Osteoblast (primary cell): ENCODE measurements around the gene SNX8. TPM values are rescaled to one million over a fixed set of nuclear protein-coding genes. Genes with fewer than 3 reads are reported as not detected.

Experiments used
- DNase-seq: peaks from one replicate; pipeline ENCODE4 v3.0.0; 2011; ENCODE audit warnings: low spot score, mixed read lengths; ENCODE audit not compliant: insufficient read length; ENCODE audit errors: missing footprints
- H2AFZ ChIP-seq: 2 replicates; pipeline ENCODE4 v1.6.0; 2011; ENCODE audit warnings: mild to moderate bottlenecking, low read length
- H3K27ac ChIP-seq: 2 replicates; pipeline ENCODE4 v1.5.1; 2011; ENCODE audit warnings: mild to moderate bottlenecking, low read depth, low read length, moderate library complexity
- H3K27me3 ChIP-seq: 2 replicates; pipeline ENCODE4 v1.6.0; 2012; ENCODE audit warnings: mild to moderate bottlenecking, control low read depth, inconsistent platforms, low read length, moderate library complexity; ENCODE audit not compliant: insufficient read depth
- H3K36me3 ChIP-seq: 2 replicates; pipeline ENCODE4 v1.5.1; 2011; ENCODE audit warnings: mild to moderate bottlenecking, low read length, control low read depth, moderate library complexity; ENCODE audit not compliant: insufficient read depth
- H3K4me1 ChIP-seq: 2 replicates; pipeline ENCODE4 v1.5.1; 2011; ENCODE audit warnings: mild to moderate bottlenecking, low read length, control low read depth, moderate library complexity; ENCODE audit not compliant: insufficient read depth
- H3K4me2 ChIP-seq: 2 replicates; pipeline ENCODE4 v1.6.0; 2011; ENCODE audit warnings: mild to moderate bottlenecking, low read length; ENCODE audit not compliant: insufficient read depth
- H3K4me3 ChIP-seq: fragments of 200-600 bp; sonication (generic); 3 replicates; pipeline ENCODE4 v1.5.1; 2012; ENCODE audit warnings: mild to moderate bottlenecking, low read length, inconsistent platforms; ENCODE audit not compliant: insufficient read depth
- H3K79me2 ChIP-seq: 2 replicates; pipeline ENCODE4 v1.6.0; 2012; ENCODE audit warnings: mild to moderate bottlenecking, low read length, control low read depth, inconsistent platforms; ENCODE audit not compliant: insufficient read depth
- H3K9me3 ChIP-seq: 2 replicates; pipeline ENCODE4 v1.5.1; 2011; ENCODE audit warnings: low read depth, low read length, control low read depth
- H4K20me1 ChIP-seq: 2 replicates; pipeline ENCODE4 v1.6.0; 2012; ENCODE audit warnings: mild to moderate bottlenecking, low read length, control low read depth; ENCODE audit not compliant: insufficient read depth
- CTCF ChIP-seq: IDR thresholded peaks from 2 replicates; pipeline ENCODE4 v1.5.1; 2011; ENCODE audit warnings: mild to moderate bottlenecking, low read depth, low read length, moderate library complexity; ENCODE audit errors: extremely low read depth
- total RNA-seq: library from RNA; depleted of rRNA; stranded (reverse); fragments of >200 nt; gene quantifications from 2 replicates; pipeline ENCODE4 v1.2.3, GENCODE V29; 2012

The SNX8 gene
- total RNA-seq, 1 donor = 16.3 TPM

DNA sequence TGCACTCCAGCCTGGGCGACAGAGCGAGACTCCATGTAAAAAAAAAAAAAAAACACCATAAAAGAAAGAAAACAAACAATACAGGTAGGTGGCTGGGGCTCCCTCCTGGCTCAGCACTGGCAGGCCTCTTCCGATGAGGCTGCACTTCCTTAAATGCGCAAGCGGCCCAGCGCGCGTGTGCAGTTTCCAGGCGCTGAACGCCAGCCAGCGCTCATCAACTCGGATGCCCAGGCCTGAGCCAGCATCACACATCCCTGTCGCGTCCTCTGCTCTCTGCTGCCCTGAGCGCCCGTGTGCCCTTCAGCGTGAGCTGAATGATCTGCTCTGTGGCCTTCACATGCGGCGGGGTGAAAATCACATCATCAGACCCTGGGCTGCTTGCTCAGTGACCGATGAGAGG lies 40.4 kb downstream of the SNX8 start:
- no peaks in the 10 kb centered on the region for H3K4me1 ChIP-seq
- peak; percentile 48 for DNase-seq
- no peaks in the 10 kb centered on the region for H3K36me3 ChIP-seq
- no peaks in the 10 kb centered on the region for H3K9me3 ChIP-seq
- no peak overlapping the region for H3K4me3 ChIP-seq
- no peaks in the 10 kb centered on the region for H3K27me3 ChIP-seq
- H3K27ac ChIP-seq = no peak overlapping the region
- H3K4me2 ChIP-seq = no peak overlapping the region
- peaks cover 10% of the 10 kb centered on the region for H3K79me2 ChIP-seq
- TF ChIP-seq CTCF = no peak
- H2AFZ ChIP-seq = no peak overlapping the region
- no peaks in the 10 kb centered on the region for H4K20me1 ChIP-seq

DNA sequence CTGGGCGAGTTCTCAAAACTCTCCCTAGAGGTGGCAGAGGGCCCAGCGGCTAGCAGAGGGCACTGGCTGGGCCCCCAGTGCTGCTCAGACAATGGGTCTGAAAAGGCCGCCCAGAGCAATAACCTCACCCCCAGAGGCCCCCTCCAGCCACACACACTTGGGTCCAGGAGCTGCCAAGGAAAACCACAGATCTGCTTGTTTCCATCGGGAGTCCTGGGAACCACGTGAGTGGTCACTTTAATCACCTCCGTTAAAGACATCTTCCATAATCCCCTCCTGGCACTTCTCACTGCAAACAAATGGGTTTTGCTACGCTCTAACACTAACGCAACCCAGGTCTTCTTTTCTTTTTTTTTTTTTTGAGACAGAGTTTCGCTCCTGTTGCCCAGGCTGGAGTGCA lies 42.2 kb downstream of the SNX8 start:
- TF ChIP-seq CTCF = no peak

DNA sequence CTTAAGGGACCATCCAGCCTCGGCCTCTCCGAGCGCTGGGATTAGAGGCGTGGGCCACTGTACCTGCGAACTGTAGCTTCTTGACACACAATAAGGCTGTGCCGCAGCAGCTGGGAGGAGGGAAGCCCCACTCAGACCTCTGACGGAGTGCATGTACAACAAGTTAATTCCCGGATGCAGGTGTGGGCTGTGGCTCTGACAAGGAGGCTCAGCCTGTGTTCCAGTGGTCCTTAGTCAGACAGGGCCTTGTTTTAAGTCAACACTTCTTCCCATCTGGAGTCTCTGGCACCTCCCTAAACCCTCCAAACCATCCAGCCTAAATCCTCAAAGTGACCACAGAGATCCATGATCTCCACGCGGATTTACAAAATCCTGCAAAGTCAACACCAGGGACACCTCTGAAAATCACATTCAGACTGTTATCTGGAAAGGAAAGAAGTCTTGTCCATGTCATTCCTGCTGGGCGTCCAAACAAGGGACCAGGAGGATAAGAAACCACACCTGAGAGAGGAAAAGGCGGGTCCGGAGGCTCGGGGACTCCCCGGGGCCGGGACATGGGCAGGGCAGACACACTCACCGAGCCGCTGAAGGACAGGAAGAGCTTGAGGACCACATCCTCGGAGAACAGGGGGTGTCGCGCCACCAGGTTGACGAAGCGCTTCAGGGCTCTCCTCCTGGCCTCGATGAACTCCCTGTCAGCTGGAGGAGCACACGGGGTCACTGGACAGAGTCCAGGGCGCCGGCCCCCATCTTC lies 42.8 kb downstream of the SNX8 start:
- Histone ChIP-seq H3K4me2 (no peak overlapping the region), H3K4me3 (no peak overlapping the region), H3K79me2 (no peaks in the 10 kb centered on the region), H3K4me1 (no peaks in the 10 kb centered on the region), H3K36me3 (no peaks in the 10 kb centered on the region), H3K27me3 (no peaks in the 10 kb centered on the region), H4K20me1 (no peaks in the 10 kb centered on the region), H2AFZ (no peak overlapping the region), H3K27ac (no peak overlapping the region), H3K9me3 (no peaks in the 10 kb centered on the region)
- no peak for TF ChIP-seq CTCF
- DNase-seq = peak; percentile 69

More for the DNA sequence above, 42.2 kb downstream of the SNX8 start:
- Histone ChIP-seq H3K4me2 (no peak overlapping the region), H3K27ac (no peak overlapping the region), H3K27me3 (no peaks in the 10 kb centered on the region), H4K20me1 (no peaks in the 10 kb centered on the region), H3K4me3 (no peak overlapping the region), H2AFZ (no peak overlapping the region), H3K36me3 (no peaks in the 10 kb centered on the region), H3K4me1 (no peaks in the 10 kb centered on the region), H3K9me3 (no peaks in the 10 kb centered on the region), H3K79me2 (peaks cover 1% of the 10 kb centered on the region)
- DNase-seq = peak; percentile 81

DNA sequence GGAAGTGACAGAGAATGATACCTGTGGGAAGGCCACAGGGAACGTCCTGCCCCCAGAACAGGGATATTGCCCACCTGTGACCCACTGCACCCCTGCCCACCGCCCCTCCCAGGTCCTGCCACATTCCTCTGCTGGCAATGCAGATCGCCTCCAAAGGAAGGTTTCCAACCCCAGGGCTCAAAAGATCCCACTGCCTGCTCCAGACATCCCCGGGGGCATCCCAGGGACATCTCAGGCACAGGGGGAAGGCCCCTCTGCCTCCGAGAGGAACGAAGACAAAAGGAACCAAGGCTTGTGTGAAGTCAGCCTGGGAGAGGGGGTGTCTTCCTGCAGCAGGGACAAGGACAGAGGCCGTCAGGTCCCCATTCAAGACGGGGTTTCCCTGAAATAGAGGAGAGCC lies 43.7 kb downstream of the SNX8 start:
- no peaks in the 10 kb centered on the region for H3K36me3 ChIP-seq
- TF ChIP-seq CTCF = no peak
- no peaks in the 10 kb centered on the region for H3K9me3 ChIP-seq
- H3K27ac ChIP-seq = no peak overlapping the region
- H3K4me1 ChIP-seq = no peaks in the 10 kb centered on the region
- H3K4me2 ChIP-seq = no peak overlapping the region
- no peaks in the 10 kb centered on the region for H3K27me3 ChIP-seq
- DNase-seq = peak; percentile 10
- no peak overlapping the region for H3K4me3 ChIP-seq
- H4K20me1 ChIP-seq = no peaks in the 10 kb centered on the region
- no peaks in the 10 kb centered on the region for H3K79me2 ChIP-seq
- no peak overlapping the region for H2AFZ ChIP-seq
